ENCODE results near the gene TMEM187. TPM values are rescaled to one million over a fixed set of nuclear protein-coding genes. Genes with fewer than 3 reads are reported as not detected.

TMEM187 gene
- total RNA-seq, 1 donor from 2014 or later: 18.3 TPM

DNA sequence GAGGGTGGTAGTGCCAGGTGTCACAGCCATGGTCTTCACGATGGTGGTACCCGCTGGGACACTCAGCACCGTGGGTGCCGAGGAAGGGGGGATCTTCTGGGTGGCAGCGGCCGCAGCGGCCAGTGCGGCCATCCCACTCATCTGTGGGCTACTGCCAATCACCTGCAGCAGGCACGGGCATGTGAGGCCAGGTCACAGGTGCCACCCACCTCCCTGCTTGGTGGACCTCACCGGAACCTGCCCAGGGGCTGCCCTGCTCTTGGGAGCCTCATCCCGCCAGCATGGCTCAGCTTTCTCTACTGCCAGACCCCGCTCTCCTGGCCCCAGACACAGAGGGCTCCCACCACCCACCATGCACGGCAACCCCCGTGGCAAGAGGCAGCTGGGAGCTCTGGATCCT, 13.9 kb upstream of the TMEM187 start:
- H3K27ac Mint-ChIP-seq (ENCODE audit: unreplicated experiment): no peak overlapping the region
- TF ChIP-seq, protein P1, sequence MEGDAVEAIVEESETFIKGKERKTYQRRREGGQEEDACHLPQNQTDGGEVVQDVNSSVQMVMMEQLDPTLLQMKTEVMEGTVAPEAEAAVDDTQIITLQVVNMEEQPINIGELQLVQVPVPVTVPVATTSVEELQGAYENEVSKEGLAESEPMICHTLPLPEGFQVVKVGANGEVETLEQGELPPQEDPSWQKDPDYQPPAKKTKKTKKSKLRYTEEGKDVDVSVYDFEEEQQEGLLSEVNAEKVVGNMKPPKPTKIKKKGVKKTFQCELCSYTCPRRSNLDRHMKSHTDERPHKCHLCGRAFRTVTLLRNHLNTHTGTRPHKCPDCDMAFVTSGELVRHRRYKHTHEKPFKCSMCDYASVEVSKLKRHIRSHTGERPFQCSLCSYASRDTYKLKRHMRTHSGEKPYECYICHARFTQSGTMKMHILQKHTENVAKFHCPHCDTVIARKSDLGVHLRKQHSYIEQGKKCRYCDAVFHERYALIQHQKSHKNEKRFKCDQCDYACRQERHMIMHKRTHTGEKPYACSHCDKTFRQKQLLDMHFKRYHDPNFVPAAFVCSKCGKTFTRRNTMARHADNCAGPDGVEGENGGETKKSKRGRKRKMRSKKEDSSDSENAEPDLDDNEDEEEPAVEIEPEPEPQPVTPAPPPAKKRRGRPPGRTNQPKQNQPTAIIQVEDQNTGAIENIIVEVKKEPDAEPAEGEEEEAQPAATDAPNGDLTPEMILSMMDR (IDR thresholded peaks at IDR 0.05): no peak
- H3K36me3 Mint-ChIP-seq (ENCODE audit: low read depth): peaks cover 45% of the 10 kb centered on the region
- H3K27me3 Mint-ChIP-seq (ENCODE audit: low read depth): no peaks in the 10 kb centered on the region
- DNase-seq (ENCODE audit: low spot score): no peak
- H3K4me3 Mint-ChIP-seq (ENCODE audit: unreplicated experiment): no peak overlapping the region
- peaks cover 2% of the 10 kb centered on the region for H3K4me1 Mint-ChIP-seq (ENCODE audit: low read depth)
- no peaks in the 10 kb centered on the region for H3K9me3 Mint-ChIP-seq (ENCODE audit: low read depth)

DNA sequence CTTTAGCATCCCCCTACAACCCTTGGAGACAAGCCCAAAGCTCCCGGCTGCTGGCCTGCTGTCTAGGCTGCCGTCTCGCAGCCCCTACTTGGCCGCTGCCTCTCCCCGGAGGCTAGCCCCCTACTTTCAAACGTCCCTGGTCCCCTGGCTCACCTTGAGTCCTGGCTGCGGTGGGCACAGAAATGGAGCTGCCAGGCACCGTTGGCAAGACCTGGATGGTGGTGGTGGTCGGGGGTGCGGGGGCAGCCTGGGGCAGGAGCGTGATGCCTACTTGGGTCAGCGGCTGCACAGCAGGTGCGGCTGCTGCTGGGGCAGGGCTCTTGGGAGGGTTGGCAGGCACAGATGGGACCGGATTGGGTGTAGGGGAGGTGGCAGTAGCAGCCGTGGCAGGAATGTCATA, 12.9 kb upstream of the TMEM187 start:
- Mint-ChIP-seq H3K36me3 (ENCODE audit: low read depth) (peaks cover 39% of the 10 kb centered on the region), H3K27ac (ENCODE audit: unreplicated experiment) (no peak overlapping the region), H3K4me1 (ENCODE audit: low read depth) (no peaks in the 10 kb centered on the region)

DNA sequence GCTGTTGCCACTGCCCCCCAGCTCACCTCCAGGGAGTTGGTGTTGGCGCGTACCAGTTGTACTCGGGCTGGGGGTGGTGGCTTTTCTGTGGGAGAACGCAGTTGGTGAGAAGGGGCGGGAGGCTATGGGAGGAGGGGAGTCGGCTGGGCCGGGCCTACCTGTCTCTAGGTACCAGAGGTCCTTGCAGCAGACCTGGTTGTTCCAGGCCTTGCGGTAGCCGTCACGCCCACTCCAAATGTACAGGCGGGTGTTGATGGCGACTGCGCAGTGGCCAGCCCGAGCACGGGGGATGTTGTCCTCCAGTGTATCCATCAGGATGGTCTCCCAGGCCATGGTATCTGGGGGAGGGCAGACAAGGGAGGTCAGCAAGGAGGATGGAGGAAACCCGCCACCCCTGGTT, 12.5 kb upstream of the TMEM187 start:
- TF ChIP-seq, protein P1 (IDR thresholded peaks at IDR 0.05): no peak
- Mint-ChIP-seq H3K36me3 (ENCODE audit: low read depth) (peaks cover 37% of the 10 kb centered on the region), H3K9me3 (ENCODE audit: low read depth) (no peaks in the 10 kb centered on the region), H3K27me3 (ENCODE audit: low read depth) (no peaks in the 10 kb centered on the region), H3K27ac (ENCODE audit: unreplicated experiment) (no peak overlapping the region), H3K4me1 (ENCODE audit: low read depth) (no peaks in the 10 kb centered on the region), H3K4me3 (ENCODE audit: unreplicated experiment) (no peak overlapping the region)
- no peak for DNase-seq (ENCODE audit: low spot score)

More for the DNA sequence above, 12.9 kb upstream of the TMEM187 start:
- no peak for DNase-seq (ENCODE audit: low spot score)
- no peak overlapping the region for H3K4me3 Mint-ChIP-seq (ENCODE audit: unreplicated experiment)
- TF ChIP-seq, protein P1 (IDR thresholded peaks at IDR 0.05): no peak
- H3K9me3 Mint-ChIP-seq (ENCODE audit: low read depth): no peaks in the 10 kb centered on the region
- H3K27me3 Mint-ChIP-seq (ENCODE audit: low read depth): no peaks in the 10 kb centered on the region

DNA sequence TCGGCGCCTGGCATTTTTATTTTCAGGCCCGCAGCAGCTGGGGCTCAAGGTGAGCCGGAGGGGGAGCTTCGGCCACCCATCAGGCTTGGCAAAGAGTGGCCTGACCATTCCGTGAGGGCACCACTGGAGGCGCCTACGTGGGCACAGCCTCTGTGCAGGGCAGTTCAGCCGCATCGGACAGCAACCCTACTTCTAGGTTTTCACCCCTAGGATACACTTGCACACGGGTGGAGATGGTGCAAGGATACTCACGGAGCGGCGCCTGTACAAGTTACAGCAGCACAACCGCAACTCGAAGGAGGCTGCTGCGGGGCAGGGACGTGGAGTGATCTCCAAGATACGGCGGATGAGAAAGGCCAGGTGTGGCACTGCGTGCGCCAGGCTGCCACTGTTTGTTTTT, 11.8 kb upstream of the TMEM187 start:
- Mint-ChIP-seq H3K36me3 (ENCODE audit: low read depth) (peaks cover 33% of the 10 kb centered on the region), H3K27ac (ENCODE audit: unreplicated experiment) (no peak overlapping the region), H3K4me3 (ENCODE audit: unreplicated experiment) (no peak overlapping the region), H3K9me3 (ENCODE audit: low read depth) (no peaks in the 10 kb centered on the region), H3K4me1 (ENCODE audit: low read depth) (no peaks in the 10 kb centered on the region), H3K27me3 (ENCODE audit: low read depth) (no peaks in the 10 kb centered on the region)
- no peak for DNase-seq (ENCODE audit: low spot score)
- TF ChIP-seq, protein P1 (IDR thresholded peaks at IDR 0.05): no peak

DNA sequence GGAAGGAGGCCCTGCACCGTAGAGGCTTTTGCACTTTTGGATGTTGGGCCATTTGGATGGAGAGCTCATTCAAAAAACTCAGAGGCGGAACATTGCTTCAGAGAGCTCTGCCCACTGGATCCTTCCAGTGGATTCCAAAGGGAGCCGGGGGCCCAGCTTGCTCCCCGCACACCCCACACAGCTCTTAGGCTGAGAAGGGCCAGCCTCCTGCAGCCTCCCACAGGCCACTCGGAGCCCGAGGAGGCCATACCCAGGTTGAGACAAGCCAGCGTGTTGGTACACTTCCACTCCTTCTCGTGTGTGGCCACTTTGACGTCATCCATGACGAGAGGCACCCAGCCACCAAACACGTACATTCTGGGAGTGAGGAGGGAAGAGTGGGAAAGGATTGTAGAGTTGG, 11.3 kb upstream of the TMEM187 start:
- Mint-ChIP-seq H3K36me3 (ENCODE audit: low read depth) (peaks cover 29% of the 10 kb centered on the region), H3K27me3 (ENCODE audit: low read depth) (no peaks in the 10 kb centered on the region), H3K27ac (ENCODE audit: unreplicated experiment) (no peak overlapping the region), H3K4me3 (ENCODE audit: unreplicated experiment) (no peak overlapping the region), H3K9me3 (ENCODE audit: low read depth) (no peaks in the 10 kb centered on the region), H3K4me1 (ENCODE audit: low read depth) (peaks cover 5% of the 10 kb centered on the region)
- DNase-seq (ENCODE audit: low spot score): no peak
- TF ChIP-seq, protein P1 (IDR thresholded peaks at IDR 0.05): no peak

All from chondrocyte (in vitro differentiated cells).